ENCODE results near the gene SLC24A3.

The SLC24A3 gene

GRCh38 chr20:19547547-19547946 lies 335.1 kb downstream of the SLC24A3 start:
- DNase-seq (ENCODE audit: low spot score): no peak

DNA sequence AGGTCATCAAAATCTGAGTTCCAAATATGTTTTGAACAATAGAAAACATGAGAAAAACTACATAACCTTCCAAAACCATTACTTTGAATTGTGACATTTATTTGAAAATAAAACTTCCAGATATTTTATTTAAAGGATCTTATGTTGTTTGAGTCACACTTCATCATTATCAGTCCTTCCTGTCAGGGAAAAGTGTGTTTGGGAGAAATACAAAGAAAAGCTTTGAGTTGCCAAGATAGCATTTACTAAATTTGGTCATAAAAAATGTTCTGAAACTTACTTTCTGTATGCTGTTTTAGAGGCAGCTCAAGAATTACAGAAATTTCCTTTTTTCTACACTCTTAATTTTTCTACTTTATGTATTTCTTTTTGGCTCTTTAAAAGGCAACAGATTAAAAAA lies 337.5 kb downstream of the SLC24A3 start:
- no peak for DNase-seq (ENCODE audit: low spot score)

- DNase-seq (ENCODE audit: low spot score): peak; percentile 2
Observed at GRCh38 chr20:19552221-19553180, 340.1 kb downstream of the SLC24A3 start.

DNA sequence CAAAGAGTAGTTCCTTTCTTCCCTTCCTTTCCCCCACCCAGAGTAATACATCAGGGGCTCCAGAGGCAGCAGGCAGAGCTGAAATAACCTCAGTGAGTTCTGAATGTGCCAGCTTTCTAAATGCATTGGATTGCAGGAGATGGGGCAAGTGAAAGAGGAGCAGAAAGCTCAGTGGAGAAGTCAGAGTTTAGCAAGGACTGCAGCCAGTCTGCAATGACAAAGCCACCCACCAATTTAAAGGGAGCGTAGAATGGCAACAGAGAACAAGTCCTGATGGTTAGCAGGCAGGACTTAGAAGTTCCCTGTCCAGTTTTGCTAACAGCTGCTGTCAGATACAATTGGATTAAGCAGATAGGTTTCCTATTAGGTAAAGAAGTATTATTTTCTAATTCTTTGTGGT lies 342.2 kb downstream of the SLC24A3 start:
- no peak for DNase-seq (ENCODE audit: low spot score)

- no peak for DNase-seq (ENCODE audit: low spot score)
Observed at GRCh38 chr20:19555726-19556125, 343.3 kb downstream of the SLC24A3 start.

DNA sequence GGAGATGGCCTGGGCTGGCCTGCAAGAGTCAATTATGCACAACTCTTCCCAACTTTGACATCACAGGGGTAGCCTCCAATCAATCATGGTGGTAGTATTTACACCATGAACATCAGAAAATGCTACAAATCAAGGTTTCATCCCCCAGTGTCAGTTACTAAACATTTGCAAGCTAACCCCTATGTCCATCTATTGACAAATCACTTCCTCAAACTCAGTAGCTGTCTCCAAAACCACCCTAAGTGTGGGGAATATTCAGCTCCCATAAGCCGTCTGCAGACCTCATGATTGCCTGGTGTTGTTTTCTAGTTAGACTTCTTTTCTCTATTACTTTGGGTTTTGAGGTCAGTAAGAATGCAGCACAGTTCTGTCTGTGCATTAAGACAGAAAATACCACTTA lies 344.8 kb downstream of the SLC24A3 start:
- DNase-seq (ENCODE audit: low spot score): no peak

DNA sequence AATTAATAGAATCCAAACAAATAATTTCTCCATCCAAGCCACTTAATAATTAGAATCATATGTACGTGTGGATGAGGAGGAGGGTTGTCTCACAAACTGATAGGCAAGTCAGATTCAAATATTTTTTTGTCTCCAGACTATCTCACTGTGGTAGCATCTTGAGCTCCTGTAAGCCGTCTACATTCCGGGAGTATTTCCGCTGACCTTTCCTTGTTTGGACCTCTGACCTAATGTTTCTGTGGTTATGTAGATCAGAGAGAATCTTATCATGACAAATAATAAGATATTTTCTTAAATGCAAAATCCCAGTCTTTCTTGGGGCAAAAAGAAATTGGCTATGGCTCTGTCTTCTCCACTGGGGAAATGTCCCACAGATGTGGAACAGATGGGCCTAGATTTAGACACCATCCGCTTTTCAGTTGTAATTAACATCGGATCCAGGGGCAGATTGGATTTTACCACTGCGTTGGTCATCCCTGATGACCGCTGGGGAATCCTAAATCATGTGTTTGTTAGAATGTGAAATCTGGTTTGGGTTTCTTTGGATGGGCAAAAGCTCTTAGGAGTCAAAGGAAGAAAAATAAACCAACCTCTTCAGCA lies 348.5 kb downstream of the SLC24A3 start:
- DNase-seq (ENCODE audit: low spot score): no peak

DNA sequence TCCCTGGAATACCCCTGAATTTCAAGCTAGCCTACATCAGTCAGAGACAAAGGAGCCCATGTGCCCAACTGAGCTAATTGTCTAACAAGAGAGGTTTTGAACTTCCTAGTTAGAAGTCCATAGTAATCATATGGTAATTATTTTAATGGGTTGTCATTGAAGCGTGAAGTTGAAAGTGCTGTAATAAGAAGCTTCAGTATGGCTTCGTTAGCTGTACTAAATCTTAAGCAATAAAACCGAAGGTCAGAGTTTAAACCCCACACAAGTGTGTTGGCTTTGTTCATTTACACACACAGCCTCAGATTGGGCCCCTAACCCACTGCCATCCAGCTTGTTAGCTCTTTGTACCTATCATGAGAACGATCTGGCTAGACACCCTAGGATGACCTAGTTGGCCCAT lies 350.0 kb downstream of the SLC24A3 start:
- DNase-seq (ENCODE audit: low spot score): no peak

DNA sequence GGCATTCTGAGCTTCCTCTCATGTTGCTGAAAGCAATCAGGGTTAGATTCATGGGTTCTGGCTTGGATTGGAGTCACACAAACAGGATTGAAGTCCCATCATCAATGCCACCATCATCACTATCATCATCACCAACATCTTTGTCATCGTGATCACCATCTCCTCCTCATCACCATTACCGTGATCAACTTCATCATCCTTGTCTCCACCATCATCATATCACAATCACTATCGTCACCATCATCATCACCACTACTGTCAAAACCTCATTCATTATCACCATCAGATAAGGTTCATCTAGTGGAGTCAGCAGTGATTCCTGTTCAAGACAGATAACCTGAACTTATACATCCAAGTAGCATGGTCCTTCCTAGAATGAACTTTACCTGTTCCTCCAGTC lies 351.8 kb downstream of the SLC24A3 start:
- no peak for DNase-seq (ENCODE audit: low spot score)

GRCh38 chr20:19565736-19566135 lies 353.3 kb downstream of the SLC24A3 start:
- no peak for DNase-seq (ENCODE audit: low spot score)

- DNase-seq (ENCODE audit: low spot score): no peak
Observed at GRCh38 chr20:19566226-19566945, 353.9 kb downstream of the SLC24A3 start.

GRCh38 chr20:19568128-19568527 lies 355.7 kb downstream of the SLC24A3 start:
- DNase-seq (ENCODE audit: low spot score): no peak

DNA sequence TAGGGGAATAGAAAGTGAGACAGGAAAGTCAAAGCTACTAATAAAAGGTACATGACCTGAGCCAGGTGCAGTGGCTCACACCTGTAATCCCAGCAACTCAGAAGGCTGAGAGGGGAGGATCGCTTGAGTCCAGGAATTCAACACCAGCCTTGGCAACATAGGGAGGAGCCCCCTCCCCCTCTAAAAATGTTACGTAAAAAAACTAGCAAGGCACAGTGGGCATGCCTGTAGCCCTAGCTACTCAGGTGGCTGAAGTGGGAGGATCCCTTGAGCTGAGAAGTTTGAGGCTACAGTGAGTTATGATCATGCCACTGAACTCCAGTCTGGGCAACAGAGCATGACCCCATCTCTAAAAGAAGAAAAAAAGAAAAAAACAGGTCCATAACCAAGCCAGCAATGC lies 359.6 kb downstream of the SLC24A3 start:
- DNase-seq (ENCODE audit: low spot score): no peak

DNA sequence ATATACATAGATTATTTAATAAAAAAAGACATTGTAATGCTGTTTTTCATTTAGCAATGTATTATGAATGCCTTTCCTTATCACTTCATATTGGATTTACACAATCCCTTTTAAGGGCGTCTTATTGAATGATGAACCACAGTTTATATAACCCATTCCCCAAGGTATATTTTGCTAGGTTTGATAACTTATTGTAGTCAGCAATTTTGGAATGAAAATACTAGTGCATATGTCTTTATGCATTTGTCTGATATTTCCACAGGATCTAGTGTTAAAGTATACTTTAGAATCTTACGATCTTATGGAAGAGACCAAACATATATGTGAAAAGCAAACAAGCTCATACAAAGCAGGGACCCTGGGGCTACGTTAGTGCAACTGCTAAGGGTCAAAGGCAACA lies 365.2 kb downstream of the SLC24A3 start:
- DNase-seq (ENCODE audit: low spot score): no peak

DNA sequence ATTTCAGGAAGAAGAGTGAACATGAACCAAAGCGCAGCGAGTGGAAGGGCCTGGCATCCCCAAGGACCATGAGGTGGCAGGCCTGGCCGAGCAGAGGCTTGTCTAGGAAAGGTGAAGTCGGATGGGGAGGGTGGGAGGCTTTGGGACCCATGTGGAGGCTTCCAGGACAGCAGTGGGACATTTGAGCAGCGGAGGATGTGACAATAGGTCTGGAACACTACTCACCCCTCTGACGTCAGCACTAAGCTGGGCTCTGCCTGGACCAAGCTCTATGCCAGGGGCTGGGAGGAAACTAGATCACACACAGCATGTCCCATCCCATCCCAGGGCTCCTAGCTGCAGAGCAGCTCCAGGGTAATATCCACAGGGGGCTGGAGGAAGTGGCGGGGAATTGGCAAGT lies 370.3 kb downstream of the SLC24A3 start:
- no peak for DNase-seq (ENCODE audit: low spot score)

- peak; percentile 43 for DNase-seq (ENCODE audit: low spot score)
Observed at GRCh38 chr20:19583532-19584175, 371.2 kb downstream of the SLC24A3 start.

DNA sequence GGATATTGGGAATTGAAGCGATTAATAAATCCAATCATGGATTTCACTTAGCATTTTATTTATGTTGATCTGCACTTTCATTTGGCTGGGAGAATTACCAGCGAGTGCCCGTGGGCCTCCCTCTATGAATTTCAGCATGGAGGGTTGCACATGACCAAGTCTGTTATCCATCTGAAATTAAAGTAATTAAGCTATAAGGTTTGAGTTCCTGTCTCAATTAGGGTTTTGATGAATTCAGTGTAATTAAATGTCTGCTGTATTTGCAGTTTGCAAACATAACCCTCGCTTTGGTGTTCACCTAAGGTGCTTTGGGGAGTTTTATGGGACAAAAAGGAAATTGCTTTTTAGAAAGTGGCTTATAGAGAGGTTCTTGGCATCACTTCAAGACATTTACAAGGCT lies 375.8 kb downstream of the SLC24A3 start:
- no peak for DNase-seq (ENCODE audit: low spot score)

- DNase-seq (ENCODE audit: low spot score): no peak
Observed at GRCh38 chr20:19588732-19589131, 376.3 kb downstream of the SLC24A3 start.

DNA sequence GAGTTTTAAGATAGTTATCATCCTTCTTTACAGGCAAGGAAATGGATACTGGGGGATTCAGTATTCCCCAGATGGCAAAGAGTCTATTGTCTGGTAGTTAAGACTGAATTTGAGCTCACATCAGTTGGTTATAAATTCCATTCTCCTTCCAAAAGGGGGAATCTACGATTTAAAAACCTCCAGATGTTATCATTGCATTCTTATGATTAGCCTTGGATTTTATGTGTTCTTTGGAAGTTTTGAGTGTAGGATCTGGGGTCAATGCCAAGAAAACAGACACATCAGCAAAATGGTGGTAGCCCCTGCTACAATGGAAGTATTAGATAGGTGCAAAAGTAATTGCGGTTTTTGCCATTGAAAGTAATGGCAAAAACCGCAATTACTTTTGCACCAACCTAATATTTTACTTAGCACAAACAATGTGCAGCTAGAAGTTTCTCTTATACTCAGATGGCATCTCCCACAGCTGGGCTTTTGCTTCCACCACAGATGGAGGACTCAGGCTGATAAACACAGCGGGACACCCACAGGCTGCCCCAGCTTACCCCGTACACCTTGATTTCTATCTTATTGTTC lies 377.4 kb downstream of the SLC24A3 start:
- no peak for DNase-seq (ENCODE audit: low spot score)

DNA sequence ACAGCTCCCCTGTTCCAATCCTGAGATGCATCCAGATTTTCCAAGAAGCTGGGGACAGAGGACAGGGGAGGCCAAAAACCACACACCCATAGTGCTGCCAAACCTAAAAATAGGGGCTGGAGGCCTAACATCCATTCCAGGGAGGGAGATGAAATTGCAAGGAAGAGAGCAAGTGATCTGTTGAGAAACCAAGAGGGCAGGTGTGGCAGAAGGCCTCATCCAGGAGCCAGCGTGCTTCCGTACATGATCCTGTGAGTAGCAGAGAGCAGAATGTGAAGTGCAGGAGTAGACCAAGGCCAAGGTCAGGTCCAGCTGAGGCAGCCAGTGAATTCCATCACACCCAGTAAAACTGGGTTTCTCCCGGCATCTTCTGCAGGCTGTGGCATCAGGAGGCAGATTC lies 377.9 kb downstream of the SLC24A3 start:
- no peak for DNase-seq (ENCODE audit: low spot score)

GRCh38 chr20:19593762-19594161 lies 381.3 kb downstream of the SLC24A3 start:
- DNase-seq (ENCODE audit: low spot score): no peak

DNA sequence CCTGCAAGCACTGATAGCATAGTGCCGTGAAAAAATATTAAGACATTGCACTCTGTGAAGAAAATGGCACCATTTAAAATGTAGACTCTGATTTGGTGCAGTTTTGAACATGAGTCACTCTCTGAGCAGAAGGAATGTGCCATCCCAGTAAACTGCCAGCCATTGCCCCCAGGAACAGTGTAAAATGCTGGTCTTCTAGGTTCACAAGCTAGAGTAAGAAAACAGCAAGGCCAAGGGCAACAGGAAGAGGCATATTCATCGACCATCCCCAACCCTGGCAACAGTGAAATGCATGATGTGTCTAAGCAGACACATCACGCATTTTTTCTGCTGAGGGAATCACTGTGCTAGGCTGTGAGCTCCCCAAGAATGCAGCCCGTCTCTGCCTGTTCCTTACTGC lies 382.5 kb downstream of the SLC24A3 start:
- DNase-seq (ENCODE audit: low spot score): no peak
